Measurements from ENCODE around the gene GPR158.

The GPR158 gene

GRCh38 chr10:25388188-25388861 lies 213.5 kb downstream of the GPR158 start:
- H3K4me3 ChIP-seq (ENCODE audit: low read depth, low read length): no peak overlapping the region

DNA sequence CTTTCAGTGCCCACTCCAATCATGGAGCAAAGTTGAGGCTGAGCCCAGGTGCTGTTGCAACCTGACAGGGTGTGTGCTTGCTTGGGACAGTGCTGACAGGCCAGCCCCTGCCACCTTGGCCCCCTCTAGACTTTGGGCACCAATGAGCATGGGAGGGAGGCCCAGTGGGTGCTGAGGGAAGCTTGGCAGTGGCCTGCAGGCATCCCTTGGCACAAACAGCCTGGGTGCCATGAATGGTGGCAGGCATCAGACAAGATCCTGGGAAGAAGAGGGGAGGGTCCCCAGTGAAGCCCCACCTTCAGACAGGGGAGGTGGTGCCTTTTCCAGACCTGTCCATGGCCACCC lies 214.0 kb downstream of the GPR158 start:
- no peak overlapping the region for H3K4me3 ChIP-seq (ENCODE audit: low read depth, low read length)

DNA sequence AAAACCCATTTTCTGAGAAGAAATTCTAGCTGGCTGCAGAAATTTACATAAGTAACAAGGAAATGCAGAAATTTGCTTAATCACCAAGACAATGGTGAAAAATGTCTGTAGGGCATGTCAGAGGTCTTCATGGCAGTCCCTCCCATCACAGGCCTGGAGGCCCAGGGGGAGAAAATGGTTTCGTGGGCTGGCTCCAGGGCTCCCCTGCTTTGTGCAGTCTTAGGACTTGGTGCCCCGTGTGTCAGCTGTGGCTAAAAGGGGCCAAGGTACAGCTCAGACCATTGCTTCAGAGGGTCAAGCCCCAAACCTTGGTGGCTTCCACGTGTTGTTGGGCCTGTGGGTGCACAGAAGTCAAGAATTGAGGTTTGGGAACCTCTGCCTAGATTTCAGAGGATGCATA lies 215.9 kb downstream of the GPR158 start:
- H3K4me3 ChIP-seq (ENCODE audit: low read depth, low read length): no peak overlapping the region

DNA sequence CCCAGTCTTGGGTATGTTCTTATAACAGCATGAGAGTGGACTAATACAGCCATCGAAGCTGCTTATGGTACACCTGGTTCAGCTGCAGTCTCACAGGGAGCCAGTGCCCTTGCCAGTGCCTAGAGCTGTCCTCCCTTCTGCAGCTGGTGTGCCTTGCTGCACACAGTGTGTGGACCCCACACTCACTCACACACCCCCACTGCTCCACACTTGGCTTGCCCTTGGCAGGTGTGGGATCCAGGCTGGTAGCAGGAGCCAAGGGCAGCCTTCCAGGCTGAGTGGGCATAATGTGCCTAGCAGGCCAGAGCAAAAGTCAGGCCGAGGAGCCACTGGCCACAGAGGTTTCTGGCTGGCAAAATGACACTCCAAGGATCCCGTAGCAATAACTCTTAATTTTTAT lies 217.3 kb downstream of the GPR158 start:
- no peak overlapping the region for H3K4me3 ChIP-seq (ENCODE audit: low read depth, low read length)

DNA sequence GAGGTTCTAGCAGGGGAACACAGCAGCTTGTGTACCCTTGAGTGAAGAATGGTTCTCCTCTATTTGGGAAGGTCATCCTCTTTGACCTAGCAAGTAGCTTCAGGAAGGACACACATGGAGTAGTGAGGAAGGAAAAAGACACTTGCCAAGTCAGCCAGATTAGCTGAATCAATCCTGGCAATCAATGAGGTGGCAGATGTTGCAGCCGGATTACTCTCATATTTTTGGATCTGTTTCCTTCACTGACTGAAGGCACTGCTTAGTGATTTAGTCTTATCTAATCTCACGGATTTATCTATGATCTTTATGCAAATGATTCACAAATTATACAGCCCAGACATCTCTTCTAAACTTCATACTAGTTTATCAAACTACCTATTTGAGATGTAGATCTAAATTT lies 218.8 kb downstream of the GPR158 start:
- H3K4me3 ChIP-seq (ENCODE audit: low read depth, low read length): no peak overlapping the region

DNA sequence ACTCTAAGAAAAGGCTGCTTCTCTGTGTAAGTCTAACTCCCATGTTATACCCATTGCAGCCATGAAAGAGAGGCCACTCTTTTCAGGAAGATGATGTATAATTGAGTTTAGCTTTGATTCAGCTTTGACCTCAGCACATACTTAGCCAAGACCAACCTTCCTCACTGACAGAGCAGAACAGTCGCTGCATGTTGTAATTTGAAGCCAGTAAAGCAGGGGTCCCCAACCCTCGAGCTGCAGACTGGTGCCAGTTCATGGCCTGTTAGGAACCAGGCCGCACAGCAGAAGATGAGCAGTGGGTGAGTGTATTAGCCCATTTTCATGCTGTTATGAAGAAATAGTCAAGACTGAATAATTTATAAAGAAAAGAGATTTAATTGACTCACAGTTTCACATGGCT lies 223.9 kb downstream of the GPR158 start:
- no peak overlapping the region for H3K4me3 ChIP-seq (ENCODE audit: low read depth, low read length)

DNA sequence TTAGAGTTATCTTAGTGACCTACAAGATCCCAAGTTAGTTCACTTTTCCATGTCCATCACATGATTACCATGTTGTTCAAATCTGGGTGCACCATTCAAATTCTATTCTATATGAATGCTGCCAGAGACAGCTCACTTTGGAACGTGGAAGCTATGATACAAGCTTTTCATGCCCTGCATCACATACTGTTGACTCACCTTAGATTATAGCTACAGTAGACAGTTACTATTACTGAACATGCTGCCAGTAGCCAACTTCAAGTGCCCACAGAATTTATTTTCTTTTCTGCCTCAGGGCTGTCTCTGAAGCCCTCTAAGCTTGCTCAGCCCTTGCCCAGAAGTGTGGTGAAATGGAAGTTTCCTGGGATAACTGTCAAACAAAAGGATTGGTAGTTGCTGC lies 231.1 kb downstream of the GPR158 start:
- no peak overlapping the region for H3K4me3 ChIP-seq (ENCODE audit: low read depth, low read length)

DNA sequence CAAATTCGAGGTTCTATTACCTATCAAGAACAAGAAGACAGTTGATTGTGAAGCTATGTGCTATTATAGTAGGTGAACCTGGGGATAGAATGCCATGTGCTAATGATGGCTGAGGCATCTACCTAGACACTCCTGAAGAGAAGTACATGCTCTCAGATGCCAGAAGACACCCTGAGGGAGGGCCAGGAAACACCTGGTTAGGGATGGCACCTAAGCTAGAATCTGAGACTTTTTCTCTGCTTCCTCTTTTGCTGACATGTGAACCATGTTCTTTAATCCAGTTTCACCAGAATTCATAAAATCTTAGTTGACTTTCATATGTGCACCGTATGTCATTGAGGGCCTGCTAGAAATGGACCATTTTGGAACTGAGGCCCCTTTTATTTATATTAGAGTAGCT lies 242.8 kb downstream of the GPR158 start:
- H3K4me3 ChIP-seq (ENCODE audit: low read depth, low read length): no peak overlapping the region

DNA sequence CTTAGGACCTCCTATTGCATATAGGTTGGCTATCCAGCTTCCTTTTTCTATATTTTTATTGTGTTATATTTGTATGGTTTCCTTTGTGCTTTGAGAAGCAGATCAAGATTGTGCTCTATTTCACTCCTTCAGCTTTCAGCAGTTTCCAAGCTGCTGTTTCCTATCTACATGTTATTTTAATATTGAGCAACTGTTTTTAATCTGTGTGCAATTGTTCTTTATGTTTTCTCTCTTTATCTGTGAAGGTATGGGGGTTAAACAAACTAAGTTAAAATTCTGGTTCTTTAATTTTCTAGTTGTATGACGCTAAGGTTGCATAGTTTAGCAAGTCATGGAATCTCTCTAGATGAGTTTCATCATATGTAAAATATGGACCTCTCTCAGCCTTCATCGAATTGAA lies 251.0 kb downstream of the GPR158 start:
- H3K4me3 ChIP-seq (ENCODE audit: low read depth, low read length): no peak overlapping the region

GRCh38 chr10:25436431-25436830 lies 261.6 kb downstream of the GPR158 start:
- no peak overlapping the region for H3K4me3 ChIP-seq (ENCODE audit: low read depth, low read length)

DNA sequence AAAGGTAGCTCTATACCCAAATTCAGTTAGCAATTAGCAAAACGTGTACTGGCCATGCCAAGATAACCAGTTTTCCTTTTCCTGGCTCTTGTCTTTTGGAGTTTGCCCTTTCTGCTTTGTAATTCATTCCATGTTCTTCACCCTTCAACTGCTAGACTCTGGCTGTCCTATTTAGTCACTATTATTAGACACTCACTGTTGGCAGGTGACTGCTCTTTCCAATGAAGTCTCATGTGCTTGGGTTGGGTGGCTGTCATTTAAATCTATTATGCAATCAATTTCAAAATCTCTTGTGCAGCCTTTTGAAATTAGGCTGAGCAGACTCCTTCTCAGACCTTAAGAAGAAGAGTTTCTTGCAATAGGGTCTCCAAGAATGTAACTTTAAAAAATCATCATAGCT lies 266.5 kb downstream of the GPR158 start:
- H3K4me3 ChIP-seq (ENCODE audit: low read depth, low read length): no peak overlapping the region

- no peak overlapping the region for H3K4me3 ChIP-seq (ENCODE audit: low read depth, low read length)
Measured at GRCh38 chr10:25444266-25444665, 269.5 kb downstream of the GPR158 start.

GRCh38 chr10:25451401-25451800 lies 276.6 kb downstream of the GPR158 start:
- no peak overlapping the region for H3K4me3 ChIP-seq (ENCODE audit: low read depth, low read length)

- H3K4me3 ChIP-seq (ENCODE audit: low read depth, low read length): no peak overlapping the region
Measured at GRCh38 chr10:25453619-25454018, 278.8 kb downstream of the GPR158 start.

GRCh38 chr10:25455980-25456567 lies 281.3 kb downstream of the GPR158 start:
- H3K4me3 ChIP-seq (ENCODE audit: low read depth, low read length): no peak overlapping the region

GRCh38 chr10:25457552-25457951 lies 282.8 kb downstream of the GPR158 start:
- H3K4me3 ChIP-seq (ENCODE audit: low read depth, low read length): no peak overlapping the region

DNA sequence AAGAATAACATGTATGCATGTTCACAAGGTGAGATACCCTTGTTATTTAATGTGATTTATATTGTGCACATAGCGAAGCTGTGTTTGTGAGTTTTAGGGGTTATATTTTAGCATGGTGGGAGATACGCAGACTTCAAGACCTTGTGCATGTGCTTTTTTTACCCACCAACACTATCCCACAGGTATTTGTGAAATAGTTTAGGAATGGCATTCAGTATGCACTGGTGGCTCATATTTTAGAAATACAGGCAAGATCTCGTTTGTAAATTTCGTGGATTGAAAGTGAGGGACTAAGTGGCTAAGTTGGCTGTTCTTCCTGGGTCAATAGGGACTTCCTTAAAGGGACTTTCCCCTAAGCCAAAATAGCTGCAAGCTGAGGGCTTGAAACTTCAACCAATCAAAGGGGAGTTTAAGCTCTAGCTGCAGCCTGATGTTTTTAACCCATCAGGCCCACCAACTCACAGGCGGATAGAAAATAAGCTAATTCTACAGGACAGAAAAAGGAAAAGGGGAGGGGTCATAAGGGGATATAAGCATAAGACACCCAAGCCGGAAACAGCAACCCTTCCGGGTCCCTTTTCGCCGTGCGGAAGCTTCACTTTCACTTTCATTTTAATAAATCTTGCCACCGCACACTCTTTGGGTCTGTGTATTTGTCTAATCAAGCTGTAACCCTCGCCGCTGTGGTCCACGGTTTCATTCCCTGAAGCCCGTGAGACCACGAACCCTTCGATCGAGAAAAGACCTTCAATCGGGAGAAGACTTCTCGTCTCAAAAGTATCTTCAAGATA lies 291.0 kb downstream of the GPR158 start:
- no peak overlapping the region for H3K4me3 ChIP-seq (ENCODE audit: low read depth, low read length)

GRCh38 chr10:25467881-25468280 lies 293.1 kb downstream of the GPR158 start:
- no peak overlapping the region for H3K4me3 ChIP-seq (ENCODE audit: low read depth, low read length)

- H3K4me3 ChIP-seq (ENCODE audit: low read depth, low read length): no peak overlapping the region
Measured at GRCh38 chr10:25481467-25481866, 306.7 kb downstream of the GPR158 start.

- H3K4me3 ChIP-seq (ENCODE audit: low read depth, low read length): no peak overlapping the region
Measured at GRCh38 chr10:25483999-25484398, 309.2 kb downstream of the GPR158 start.

DNA sequence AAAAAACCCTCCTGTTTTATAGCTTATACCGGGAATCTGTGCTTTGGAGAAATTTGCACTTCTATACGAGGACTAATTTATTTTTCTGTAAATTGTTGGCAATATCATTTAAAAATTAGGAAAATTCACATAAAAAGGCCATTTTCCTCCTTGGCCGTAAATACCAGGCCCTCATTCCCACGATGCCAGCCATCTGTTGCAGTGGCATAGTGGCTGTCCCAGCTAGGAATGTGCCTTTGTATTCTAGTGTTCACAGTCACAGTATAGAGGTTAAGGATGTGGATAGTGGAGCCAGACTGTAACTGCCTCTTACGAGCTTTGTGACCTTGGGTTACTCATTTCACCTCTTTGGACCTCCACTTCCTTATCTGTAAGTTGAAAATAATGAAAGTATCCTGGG lies 312.5 kb downstream of the GPR158 start:
- H3K4me3 ChIP-seq (ENCODE audit: low read depth, low read length): no peak overlapping the region

- H3K4me3 ChIP-seq (ENCODE audit: low read depth, low read length): no peak overlapping the region
Measured at GRCh38 chr10:25492040-25492439, 317.2 kb downstream of the GPR158 start.
